Prostate gland (tissue), 2 donors: ENCODE results near the gene SPPL3.

Experiments used
- POLR2A ChIP-seq: fragments of 450-650 bp; IDR thresholded peaks from one replicate; pipeline ENCODE4 v1.6.1; 2016; ENCODE audit warnings: antibody characterized with exemption, mild to moderate bottlenecking
- POLR2AphosphoS5 ChIP-seq: sonication (generic); formaldehyde crosslinking; IDR thresholded peaks from one replicate; pipeline ENCODE4 v1.6.1; 2017; ENCODE audit warnings: antibody characterized with exemption
- TF ChIP-seq, protein P1 (sequence below), 4 experiments: fragments of 200-600 bp in 2 of 4; fragments of 450-650 bp in 2 of 4; sonication (generic) in 2 of 4; IDR thresholded peaks; 1 replicate in 3 of 4; 2 replicates in 1 of 4; pipeline ENCODE4 v1.5.1; 2016 to 2019; ENCODE audit warnings: antibody characterized with exemption in 4 of 4, mild to moderate bottlenecking in 2 of 4, moderate library complexity in 2 of 4

DNA sequence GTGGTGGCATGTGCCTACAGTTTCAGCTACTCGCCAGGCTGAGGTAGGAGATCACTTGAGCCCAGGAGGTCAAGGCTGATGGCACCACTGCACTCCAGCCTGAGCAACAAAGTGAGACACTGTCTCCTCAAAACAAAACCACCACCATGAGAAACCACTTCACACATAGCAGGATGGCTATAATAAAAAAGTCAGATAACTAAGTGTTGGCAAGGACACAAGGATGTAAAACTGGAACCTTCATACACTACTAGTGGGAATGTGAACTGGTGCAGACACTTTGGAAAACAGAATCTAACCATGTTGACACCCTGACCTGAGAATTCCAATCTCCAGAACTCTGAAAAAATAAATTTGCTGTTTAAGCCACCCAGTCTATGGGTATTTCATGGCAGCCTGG is 110.8 kb downstream of the SPPL3 start:
- TF ChIP-seq, protein P1, sequence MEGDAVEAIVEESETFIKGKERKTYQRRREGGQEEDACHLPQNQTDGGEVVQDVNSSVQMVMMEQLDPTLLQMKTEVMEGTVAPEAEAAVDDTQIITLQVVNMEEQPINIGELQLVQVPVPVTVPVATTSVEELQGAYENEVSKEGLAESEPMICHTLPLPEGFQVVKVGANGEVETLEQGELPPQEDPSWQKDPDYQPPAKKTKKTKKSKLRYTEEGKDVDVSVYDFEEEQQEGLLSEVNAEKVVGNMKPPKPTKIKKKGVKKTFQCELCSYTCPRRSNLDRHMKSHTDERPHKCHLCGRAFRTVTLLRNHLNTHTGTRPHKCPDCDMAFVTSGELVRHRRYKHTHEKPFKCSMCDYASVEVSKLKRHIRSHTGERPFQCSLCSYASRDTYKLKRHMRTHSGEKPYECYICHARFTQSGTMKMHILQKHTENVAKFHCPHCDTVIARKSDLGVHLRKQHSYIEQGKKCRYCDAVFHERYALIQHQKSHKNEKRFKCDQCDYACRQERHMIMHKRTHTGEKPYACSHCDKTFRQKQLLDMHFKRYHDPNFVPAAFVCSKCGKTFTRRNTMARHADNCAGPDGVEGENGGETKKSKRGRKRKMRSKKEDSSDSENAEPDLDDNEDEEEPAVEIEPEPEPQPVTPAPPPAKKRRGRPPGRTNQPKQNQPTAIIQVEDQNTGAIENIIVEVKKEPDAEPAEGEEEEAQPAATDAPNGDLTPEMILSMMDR (IDR thresholded peaks at IDR 0.05), result no peak
- TF ChIP-seq POLR2A (no peak), POLR2AphosphoS5 (no peak)
